Measurements from ENCODE around the gene RPL18A.

The RPL18A gene

GRCh38 chr19:17841371-17841809 lies 18.3 kb upstream of the RPL18A start:
- in situ Hi-C loops (cut with HindIII; ENCODE audit: low sequenced_read_pairs) = no loop called here

GRCh38 chr19:17841810-17842662 lies 17.7 kb upstream of the RPL18A start:
- in situ Hi-C loops (cut with HindIII; ENCODE audit: low sequenced_read_pairs) = no loop called here

GRCh38 chr19:17842663-17843291 lies 16.9 kb upstream of the RPL18A start:
- in situ Hi-C loops (cut with HindIII; ENCODE audit: low sequenced_read_pairs) = no loop called here

GRCh38 chr19:17843292-17843827 lies 16.4 kb upstream of the RPL18A start:
- in situ Hi-C loops (cut with HindIII; ENCODE audit: low sequenced_read_pairs) = no loop called here

GRCh38 chr19:17843908-17844490 lies 15.7 kb upstream of the RPL18A start:
- in situ Hi-C loops (cut with HindIII; ENCODE audit: low sequenced_read_pairs) = no loop called here

GRCh38 chr19:17846146-17846545 lies 13.6 kb upstream of the RPL18A start:
- in situ Hi-C loops (cut with HindIII; ENCODE audit: low sequenced_read_pairs) = no loop called here

DNA sequence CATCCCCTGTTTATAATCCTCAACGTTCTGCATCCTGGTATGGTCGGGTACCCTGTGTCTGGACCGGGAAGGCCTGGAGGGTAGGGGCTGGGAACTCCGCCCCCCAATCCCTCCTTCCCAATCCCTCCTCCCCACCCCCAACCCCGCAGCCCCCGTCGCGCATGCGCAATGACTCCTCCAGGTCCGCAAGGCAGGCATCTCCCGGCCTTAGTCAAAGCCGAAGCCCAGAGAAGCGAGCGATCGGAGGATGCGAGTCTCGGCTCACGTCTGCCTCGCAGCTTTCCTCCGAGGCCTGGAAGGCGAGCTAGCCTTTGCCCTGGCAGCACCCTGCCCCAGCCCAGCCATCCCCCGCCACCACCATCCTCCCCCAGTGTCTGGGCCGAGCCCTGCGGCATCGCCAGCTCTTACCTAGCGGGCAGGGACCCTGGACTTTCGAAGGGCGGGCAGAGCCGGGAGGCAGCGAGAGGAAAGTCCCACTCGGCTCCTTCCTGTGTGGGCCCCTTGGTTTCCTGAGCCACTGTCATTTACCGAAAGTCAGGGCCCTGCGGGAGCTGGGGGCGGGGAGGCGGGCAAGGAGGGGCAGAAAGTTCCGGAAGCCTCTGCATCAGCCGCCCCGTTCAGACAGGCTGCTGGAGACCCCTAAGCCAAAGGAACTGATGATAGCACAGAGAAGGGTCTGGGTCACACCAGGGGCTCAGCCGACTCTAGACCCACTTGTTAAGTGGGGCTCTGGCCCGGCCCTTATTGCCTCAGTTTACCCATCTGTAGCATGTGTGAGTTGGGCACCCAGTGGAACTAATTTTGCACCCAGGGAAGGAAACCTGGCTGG lies 12.0 kb upstream of the RPL18A start, which contains the start of gene JAK3:
Gene JAK3, minus strand, starts transcription at position 445 of the 829 bp plus-strand sequence. CDS start 3,565 bp downstream, outside the sequence.
- in situ Hi-C loops (cut with HindIII; ENCODE audit: low sequenced_read_pairs) = no loop called here

DNA sequence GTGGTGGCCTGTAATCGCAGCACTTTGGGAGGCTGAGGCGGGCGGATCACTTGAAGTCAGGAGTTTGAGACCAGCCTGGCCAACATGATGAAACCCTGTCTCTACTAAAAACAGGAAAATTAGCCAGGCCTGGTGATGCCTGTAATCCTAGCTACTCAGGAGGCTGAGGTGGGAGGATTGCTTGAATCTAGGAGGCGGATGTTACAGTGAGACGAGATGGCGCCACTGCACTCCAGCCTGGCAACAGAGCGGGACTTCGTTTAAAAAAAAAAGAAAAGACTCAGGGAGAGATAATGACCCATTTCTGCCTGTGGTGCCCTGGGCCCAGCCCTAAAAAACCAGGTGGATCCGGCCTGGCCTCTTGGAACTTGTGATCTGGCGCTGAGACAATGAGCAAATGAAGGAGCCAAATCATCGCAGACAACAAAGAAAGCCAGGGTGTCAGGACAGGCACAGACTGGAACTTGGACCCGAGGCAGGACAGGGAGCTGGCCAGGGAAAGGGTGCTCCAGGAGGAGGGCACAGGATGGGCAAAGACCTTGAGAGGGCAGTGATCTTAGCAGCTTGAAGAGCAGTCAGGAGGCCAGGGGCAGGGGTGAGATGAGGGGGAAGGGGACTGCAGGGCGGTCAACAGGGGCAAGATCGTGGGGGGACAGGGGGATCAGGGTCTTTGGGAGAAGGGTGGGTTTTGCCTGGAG lies 11.0 kb upstream of the RPL18A start:
- in situ Hi-C loops (cut with HindIII; ENCODE audit: low sequenced_read_pairs) = no loop called here

DNA sequence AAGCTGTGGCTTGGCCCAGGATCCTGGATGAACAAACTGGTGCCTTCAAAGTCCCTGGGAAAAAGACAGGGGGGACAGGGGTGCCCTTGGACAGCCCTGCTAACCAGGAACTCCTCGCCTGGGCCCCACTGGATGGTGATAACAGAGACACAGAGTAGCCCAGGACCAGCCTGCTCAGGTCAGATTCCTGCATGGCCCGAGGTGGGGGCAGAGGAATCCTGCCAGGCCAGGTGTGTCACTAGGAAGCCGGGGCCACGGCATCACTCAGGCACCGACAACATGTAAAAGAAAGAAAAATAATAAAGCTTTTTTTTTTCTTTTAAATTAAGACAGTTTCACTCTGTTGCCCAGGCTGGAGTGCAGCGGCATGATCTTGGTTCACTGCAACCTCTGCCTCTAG lies 5.6 kb upstream of the RPL18A start:
- in situ Hi-C loops (cut with HindIII; ENCODE audit: low sequenced_read_pairs) = loop anchor here (5.0 to 25.0 kb wide), 3 partner anchors 77 to 142 kb away; partner anchors contain the start of gene MAP1S

DNA sequence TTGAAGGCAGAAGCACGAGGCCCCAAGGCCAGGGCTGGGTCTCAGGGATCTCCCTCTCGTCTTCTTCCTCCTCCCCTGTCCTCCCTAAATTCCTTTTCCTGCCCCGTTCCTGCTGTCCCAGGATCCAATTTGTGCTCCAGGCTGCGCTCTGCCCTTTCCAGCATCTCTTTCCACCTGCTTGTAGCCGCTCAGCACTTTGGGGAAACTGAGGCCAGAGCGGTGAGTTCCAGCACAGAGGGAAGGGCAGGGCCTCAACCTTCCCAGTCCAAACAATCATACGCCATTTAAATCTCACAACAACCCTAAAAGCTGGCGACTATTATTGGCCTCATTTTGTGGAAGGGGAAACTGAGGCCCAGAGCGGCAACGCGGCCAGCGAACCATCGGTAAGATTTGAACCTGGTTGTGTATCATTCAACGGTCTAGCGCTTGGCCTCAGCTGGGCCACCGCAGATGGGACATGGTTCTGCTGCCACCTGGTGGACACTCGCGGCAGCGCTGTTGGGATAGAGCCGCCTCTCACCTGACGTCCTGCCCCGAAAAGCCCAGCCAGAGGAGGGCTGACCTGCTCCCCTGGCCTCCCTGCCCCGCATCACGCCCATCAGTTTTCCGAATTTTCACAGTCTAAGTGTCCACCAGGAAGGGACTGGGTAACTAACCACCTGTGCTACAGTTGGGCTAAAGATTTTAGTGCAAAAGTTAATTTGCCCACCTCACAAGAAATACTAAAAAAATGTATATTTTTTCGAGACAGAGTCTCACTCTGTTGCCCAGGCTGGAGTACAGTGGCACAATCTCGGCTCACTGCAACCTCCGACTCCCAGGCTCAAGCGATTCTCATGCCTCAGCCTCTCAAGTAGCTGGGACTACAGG lies 4.2 kb upstream of the RPL18A start:
- in situ Hi-C loops (cut with HindIII; ENCODE audit: low sequenced_read_pairs) = loop anchor here (25.0 kb wide), 1 partner anchor 143 kb away; the partner anchor contains the start of gene MAP1S

GRCh38 chr19:17860331-17860992 lies 752 bp downstream of the RPL18A start:
- in situ Hi-C loops (cut with HindIII; ENCODE audit: low sequenced_read_pairs) = loop anchor here (25.0 kb wide), 1 partner anchor 148 kb away; the partner anchor contains the start of gene MAP1S

- in situ Hi-C loops (cut with HindIII; ENCODE audit: low sequenced_read_pairs) = loop anchor here (25.0 kb wide), 1 partner anchor 149 kb away; the partner anchor contains the start of gene MAP1S
Observed at GRCh38 chr19:17860993-17861360, 1.3 kb downstream of the RPL18A start.

GRCh38 chr19:17861542-17862402 lies 2.1 kb downstream of the RPL18A start:
- in situ Hi-C loops (cut with HindIII; ENCODE audit: low sequenced_read_pairs) = loop anchor here (25.0 kb wide), 1 partner anchor 149 kb away; the partner anchor contains the start of gene MAP1S

DNA sequence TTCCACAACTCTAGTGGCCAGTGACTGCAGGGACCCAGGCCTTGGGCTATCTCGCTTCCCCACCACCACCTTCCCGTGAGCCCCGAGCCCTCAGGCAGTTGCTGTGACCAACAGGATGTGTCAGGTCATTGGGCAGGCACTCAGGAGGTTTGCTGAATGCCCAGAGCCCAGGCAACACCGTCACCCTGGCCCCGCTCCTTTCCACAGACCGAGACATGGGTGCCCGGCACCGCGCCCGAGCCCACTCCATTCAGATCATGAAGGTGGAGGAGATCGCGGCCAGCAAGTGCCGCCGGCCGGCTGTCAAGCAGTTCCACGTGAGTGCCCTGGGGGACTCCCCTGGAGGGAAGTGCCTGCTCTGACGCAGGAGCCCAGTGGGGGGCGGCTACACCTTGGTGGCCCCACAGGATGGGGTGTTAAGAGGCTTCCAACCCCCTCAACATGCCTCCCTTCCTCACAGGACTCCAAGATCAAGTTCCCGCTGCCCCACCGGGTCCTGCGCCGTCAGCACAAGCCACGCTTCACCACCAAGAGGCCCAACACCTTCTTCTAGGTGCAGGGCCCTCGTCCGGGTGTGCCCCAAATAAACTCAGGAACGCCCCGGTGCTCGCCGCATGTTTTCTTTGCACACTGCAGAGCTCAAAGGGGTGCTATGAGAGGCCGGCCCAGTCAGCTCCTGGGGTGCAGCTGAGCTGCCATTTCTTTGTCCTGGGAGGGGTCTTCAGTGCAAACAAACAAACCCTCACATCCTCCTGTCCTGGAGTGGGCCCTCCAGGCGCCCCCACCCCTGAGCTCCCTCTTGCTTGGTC lies 3.2 kb downstream of the RPL18A start:
- in situ Hi-C loops (cut with HindIII; ENCODE audit: low sequenced_read_pairs) = loop anchor here (25.0 kb wide), 1 partner anchor 151 kb away; the partner anchor contains the start of gene MAP1S

DNA sequence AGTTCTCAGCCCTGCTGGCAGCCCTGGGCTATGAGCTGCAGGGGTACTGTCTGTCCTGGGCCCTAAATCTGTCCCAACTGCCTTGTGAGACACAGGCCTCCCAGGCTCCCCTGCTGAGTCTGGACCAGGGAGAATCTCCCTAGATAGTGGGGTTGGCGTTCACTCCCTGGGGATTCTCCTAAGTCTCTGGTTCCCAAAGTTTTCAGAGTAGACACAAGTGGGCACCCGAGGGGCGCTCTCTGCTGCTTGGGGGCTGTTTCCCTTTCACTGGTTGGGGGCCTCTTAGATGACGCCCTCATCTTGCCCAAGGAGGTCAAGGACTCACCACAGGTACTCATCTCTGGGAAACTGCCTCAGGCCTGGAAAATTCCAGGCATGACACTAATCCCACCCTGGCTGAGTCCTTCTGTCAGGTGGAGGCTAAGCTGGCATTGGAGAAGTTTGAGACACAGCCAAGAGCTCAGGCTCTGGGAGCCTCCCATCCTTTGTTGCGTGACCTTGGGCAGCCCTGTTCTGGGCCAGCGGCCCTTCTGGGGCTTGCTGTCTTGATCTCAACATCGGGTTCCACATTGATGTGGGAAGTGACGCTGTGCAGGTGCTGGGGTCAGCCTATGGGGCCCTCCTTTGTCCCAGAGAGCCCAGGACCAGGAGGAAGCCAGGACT lies 3.9 kb downstream of the RPL18A start:
- in situ Hi-C loops (cut with HindIII; ENCODE audit: low sequenced_read_pairs) = loop anchor here (25.0 kb wide), 1 partner anchor 151 kb away; the partner anchor contains the start of gene MAP1S

Measured in endothelial cell of hepatic sinusoid (primary cell).